NCI-H146 treated with DMSO at 0.1 percent for 48 hours (cell line): ENCODE results near the gene LUC7L2.
"Not testable (repeated sequence)": the region's sequence is repeated elsewhere in the genome, so short reads cannot be mapped to it uniquely, and the experiment has no call there.

ENCODE experiments used
- DNase-seq: peaks from one replicate; lab custom pipeline; 2025; ENCODE audit not compliant: unreplicated experiment; lab: John Stamatoyannopoulos, UW

Gene LUC7L2

DNA sequence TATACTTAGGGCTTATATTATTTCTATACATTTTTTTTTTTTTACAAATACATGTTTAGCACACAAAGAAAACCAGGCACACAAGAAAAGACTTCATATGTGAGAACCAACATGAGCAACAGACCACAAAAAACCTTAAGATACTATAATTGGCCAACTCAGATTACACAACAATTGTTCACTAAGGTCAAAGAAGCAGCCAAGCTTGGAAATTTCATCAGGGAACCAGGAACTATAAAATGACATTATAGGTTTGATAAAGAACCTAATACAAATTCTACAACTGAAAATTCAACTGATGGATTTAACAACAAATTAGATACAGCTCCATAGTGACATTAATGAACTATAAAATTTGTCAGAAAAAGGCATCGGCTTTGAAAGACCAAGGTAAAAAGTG is 4.4 kb upstream of the LUC7L2 start:
- no peak for DNase-seq

GRCh38 chr7:139357729-139358506 is 1.8 kb upstream of the LUC7L2 start:
- DNase-seq: not testable (repeated sequence)

DNA sequence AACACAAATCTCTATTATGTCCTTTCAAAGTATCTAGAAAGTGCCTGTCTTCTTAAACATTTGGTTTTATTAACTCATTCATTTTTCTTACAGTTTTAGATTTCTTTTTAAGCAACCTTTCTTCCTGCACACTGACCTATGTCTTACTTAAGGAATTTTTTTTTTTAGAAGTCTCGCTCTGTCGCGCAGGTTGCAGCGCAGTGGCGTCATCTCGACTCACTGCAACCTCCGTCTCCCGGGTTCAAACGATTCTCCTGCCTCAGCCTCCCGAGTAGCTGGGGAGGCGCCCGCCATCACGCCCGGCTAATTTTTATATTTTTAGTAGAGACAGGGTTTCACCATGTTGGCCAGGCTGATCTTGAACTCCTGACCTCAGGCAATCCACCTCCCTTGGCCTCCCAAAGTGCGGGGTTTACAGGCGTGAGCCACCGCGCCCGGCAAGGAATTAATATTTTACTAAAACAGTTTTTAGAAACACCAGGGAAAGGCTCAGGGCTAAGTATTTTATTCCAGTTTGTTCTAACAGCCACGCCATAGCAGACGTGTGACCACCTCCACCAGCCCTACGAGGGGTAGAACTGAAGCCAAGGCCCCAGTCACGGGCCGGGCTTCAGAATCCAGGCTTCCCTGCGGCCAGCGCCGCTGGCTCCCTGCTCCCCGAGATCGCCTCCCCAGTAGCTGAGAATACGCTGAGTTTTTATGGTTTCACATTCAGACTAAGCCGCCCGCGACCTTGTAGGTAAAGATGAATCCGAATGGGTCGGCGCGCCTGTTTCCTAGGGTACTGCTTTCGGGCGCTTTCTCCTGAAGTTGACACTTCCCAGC is 941 bp upstream of the LUC7L2 start:
- DNase-seq: peak; percentile 19

- peak; percentile 94 for DNase-seq
Observed at GRCh38 chr7:139360210-139360947, 685 bp downstream of the LUC7L2 start.

DNA sequence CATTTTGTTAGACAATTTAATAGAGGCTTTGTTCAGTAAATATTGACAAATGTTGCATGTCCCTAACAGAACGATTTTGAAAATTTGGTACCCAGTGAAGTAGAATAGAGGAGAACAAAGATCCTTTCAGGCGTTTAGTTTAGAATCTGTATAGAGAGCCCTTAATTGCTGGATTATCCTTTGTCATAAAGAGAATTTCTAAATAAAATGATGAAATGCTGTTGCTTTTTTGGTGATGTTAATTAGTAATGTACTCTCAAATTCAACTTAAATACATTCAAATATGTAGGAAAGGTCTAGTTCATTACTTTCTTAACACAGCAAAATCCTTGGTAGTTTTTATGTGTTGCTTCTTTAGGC is 1.2 kb downstream of the LUC7L2 start:
- peak; percentile 47 for DNase-seq

- no peak for DNase-seq
Observed at GRCh38 chr7:139361523-139361922, 1.8 kb downstream of the LUC7L2 start.

DNA sequence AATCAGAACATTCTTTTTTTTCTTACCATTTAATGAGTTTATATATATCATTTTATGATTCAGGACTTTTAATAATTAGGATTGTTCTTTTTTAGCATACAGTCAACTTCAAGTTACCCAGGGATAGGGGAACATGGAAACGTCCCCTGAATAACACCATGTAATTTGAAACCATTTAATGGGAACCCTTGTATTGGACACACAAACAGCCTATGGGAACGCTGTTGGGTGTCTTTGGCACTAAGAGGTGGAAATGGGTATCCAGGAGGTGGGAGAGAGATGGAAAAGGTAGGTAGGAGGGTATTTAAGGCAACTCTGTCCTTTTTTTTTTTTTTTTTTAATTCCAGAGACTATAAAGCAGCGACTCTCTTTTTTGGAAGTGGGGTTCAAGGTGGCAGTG is 2.6 kb downstream of the LUC7L2 start:
- no peak for DNase-seq

DNA sequence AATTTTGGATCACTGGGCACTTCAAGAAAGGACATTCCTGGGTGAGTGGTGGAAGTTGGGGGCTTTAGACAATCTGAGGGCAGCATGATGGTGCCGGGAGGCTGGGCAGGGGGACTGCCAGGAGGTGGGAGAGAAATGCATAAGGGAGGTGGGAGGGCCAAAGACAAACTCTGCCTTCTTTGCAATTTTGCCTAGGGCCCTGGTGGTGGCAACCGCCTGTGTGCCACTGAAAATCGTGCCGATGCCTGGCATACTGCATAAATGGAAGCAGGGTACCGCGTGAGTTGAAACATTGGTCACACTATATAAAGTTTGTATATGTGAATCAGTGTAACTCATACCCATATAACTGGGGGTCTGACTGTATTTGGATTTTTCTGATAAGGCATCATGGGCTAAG is 3.3 kb downstream of the LUC7L2 start:
- DNase-seq: no peak

GRCh38 chr7:139365336-139365735 is 5.6 kb downstream of the LUC7L2 start:
- no peak for DNase-seq

DNA sequence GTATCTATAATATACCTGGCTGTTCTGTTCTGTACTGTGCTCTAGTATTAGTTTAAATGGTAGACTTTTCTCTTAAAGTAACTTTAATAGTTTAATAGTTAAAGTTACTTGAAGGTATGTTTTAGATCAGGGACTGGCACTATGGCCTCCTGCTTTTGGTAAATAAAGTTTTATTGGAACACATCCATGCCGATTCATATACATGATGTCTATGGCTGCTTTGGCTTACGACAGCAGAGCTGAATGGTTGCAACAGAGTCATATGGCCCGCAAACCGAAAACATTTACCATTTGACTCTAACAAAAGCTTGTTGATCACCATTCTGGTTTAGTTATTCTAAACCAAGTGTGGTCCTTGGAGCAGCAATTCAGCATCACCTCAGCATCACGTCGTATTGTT is 6.7 kb downstream of the LUC7L2 start:
- DNase-seq: no peak

- DNase-seq: no peak
Observed at GRCh38 chr7:139367438-139368155, 7.9 kb downstream of the LUC7L2 start.

DNA sequence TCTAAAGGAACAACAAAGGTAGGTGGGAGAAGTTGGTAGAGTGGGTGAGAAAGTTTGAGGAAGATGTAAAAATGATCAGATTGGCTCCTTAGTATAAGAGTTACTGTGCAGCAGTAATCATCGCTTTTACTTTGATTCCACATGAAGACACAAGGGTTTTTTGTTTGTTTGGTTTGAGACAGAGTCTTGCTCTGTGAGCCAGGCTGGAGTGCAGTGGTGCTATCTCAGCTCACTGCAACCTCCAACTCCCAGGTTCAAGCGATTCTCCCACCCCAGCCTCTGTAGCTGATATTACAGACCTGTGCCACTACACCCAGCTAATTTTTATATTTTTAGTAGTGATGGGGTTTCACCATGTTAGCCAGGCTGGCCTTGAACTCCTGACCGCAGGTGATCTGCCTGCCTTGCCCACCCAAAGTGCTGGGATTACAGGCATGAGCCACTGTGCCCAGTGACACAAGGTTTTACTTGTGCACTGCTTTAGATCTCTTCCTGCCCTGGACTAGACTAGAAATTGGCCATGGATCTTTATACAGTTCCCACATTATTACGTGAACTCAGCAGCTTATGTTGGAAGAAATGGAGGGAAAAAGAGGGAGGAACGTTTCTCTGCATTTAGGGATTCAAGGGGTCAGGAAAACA is 10.7 kb downstream of the LUC7L2 start:
- DNase-seq: no peak

GRCh38 chr7:139370943-139371313 is 11.2 kb downstream of the LUC7L2 start:
- DNase-seq: no peak

- no peak for DNase-seq
Observed at GRCh38 chr7:139374246-139374645, 14.6 kb downstream of the LUC7L2 start.

DNA sequence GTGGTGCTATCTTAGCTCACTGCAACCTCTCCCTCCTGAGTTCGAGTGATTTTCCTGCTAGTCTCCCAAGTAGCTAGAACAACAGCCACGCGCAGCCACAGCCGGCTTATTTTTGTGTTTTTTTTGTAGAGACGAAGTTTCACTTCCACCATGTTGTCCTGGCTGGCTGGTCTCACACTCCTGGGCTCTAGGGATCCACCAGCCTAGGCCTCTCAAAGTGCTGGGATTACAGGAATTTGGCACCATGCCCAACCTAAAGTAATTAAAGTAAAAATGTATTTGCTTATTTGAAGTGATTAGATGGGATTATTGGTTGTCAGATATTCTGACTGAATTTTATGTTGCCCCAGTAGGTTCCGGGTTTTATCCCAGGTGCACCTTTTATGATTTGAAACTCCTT is 22.7 kb downstream of the LUC7L2 start:
- DNase-seq: no peak

DNA sequence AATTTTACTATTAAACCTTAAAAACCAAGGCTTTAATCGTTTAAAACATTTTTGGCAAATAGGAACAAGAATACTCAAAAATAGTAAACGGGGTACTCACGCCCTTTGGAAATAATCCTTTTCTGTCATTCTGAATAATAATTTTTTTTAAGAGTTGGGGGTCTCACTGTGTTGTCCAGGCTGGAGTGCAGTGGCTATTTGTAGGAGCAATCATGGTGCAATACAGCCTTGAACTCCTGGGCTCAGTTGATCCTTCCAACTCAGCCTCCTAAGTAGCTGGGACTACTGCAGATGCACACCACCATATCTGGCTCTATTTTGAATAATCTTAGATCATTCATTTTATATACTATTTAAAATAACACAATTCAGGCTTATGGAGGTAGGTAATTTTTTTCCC is 24.9 kb downstream of the LUC7L2 start:
- DNase-seq: no peak

DNA sequence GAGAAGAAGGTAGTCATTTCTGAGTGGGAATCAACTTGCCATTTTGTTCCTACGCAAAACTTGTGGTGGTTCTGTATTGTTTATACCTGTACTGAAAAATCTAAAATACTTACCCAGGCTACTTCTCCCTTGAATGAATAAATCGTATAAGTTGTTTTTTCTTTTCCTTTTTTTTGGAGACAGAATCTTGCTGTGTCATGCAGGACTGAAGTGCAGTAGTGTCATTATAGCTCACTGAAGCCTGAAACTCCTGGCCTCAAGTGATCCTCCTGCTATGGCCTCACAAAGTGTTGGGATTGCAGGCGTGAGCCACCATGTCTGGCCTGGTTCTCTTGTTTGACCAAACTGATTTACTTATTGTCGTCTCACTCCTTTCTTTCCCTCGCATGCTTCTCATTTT is 27.9 kb downstream of the LUC7L2 start:
- DNase-seq: no peak

DNA sequence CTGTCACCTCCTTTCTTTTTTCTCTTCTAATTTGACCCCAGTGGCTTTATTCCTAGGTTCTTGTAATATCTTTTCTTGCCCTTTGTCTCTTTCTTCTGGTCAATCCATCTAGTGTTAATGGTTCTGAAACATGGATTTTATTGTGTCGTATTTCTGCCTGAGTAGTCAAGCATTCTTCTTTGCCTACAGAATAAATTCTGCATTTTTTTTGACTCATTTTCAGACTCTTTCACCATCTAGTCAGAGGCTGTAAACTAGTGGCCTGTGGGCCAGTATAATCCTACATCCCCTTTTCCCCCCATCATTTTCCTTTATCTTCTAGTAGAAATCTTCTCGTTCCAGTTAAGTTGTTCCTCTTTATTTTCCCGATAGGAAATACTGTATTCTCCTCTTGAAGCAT is 29.4 kb downstream of the LUC7L2 start:
- DNase-seq: no peak

- DNase-seq: no peak
Observed at GRCh38 chr7:139389774-139390173, 30.1 kb downstream of the LUC7L2 start.

- DNase-seq: no peak
Observed at GRCh38 chr7:139393621-139394211, 34.0 kb downstream of the LUC7L2 start.
